Neural cell (in vitro differentiated cells): ENCODE results near the gene FAM53B. TPM values are rescaled to one million over a fixed set of nuclear protein-coding genes. Genes with fewer than 3 reads are reported as not detected.

Source experiments
- H2AFZ ChIP-seq: fragments of 200-600, 300-800 bp; sonication (generic), shearing (Covaris generic); 2 replicates; pipeline ENCODE4 v1.6.0; 2014; ENCODE audit warnings: low read depth, mild to moderate bottlenecking, antibody characterized with exemption, low read length, moderate library complexity
- H3F3A ChIP-seq: fragments of 200-600 bp; shearing (Covaris generic); 2 replicates; pipeline ENCODE4 v1.6.1; 2016; ENCODE audit warnings: mild to moderate bottlenecking, moderate library complexity, mixed read lengths, antibody characterized with exemption, low read length; ENCODE audit not compliant: insufficient read depth, poor library complexity, severe bottlenecking
- H3K27ac ChIP-seq: fragments of 200-600, 300-800 bp; sonication (generic), shearing (Covaris generic); 2 replicates; pipeline ENCODE4 v1.5.1; 2014; ENCODE audit warnings: mild to moderate bottlenecking, low read length, moderate library complexity
- H3K27me3 ChIP-seq: fragments of 300-800, 200-600 bp; sonication (generic), shearing (Covaris generic); 2 replicates; pipeline ENCODE4 v1.6.0; 2014; ENCODE audit warnings: mild to moderate bottlenecking, low read depth, low read length, moderate library complexity; ENCODE audit not compliant: insufficient read depth
- H3K36me3 ChIP-seq: fragments of 300-800, 200-600 bp; sonication (generic), shearing (Covaris generic); 2 replicates; pipeline ENCODE4 v1.5.1; 2014; ENCODE audit warnings: mild to moderate bottlenecking, antibody characterized with exemption, low read length, moderate library complexity; ENCODE audit not compliant: insufficient read depth
- H3K4me2 ChIP-seq: fragments of 300-800, 200-600 bp; sonication (generic), shearing (Covaris generic); 2 replicates; pipeline ENCODE4 v1.6.0; 2014; ENCODE audit warnings: mild to moderate bottlenecking, low read length
- H3K4me3 ChIP-seq: fragments of 300-800, 200-600 bp; sonication (generic), shearing (Covaris generic); 2 replicates; pipeline ENCODE4 v1.5.1; 2014; ENCODE audit warnings: mild to moderate bottlenecking, low read length, moderate library complexity
- H3K79me2 ChIP-seq: fragments of 200-600 bp; shearing (Covaris generic); replicated peaks from 2 replicates; pipeline ENCODE4 v1.6.0; 2014; ENCODE audit warnings: mild to moderate bottlenecking, low read length, moderate library complexity; ENCODE audit not compliant: insufficient read depth
- H3K9ac ChIP-seq: fragments of 300-800, 200-600 bp; sonication (generic), shearing (Covaris generic); 2 replicates; pipeline ENCODE4 v1.6.1; 2016; ENCODE audit warnings: mild to moderate bottlenecking, low read length, mixed read lengths
- H3K9me2 ChIP-seq: fragments of 200-600 bp; shearing (Covaris generic); 2 replicates; pipeline ENCODE4 v1.6.1; 2016; ENCODE audit warnings: mild to moderate bottlenecking, low read length, mixed read lengths; ENCODE audit not compliant: insufficient read depth
- H3K9me3 ChIP-seq: fragments of 200-600, 300-800 bp; sonication (generic), shearing (Covaris generic); 2 replicates; pipeline ENCODE4 v1.6.1; 2016; ENCODE audit warnings: mild to moderate bottlenecking, mixed run types, low read length, moderate library complexity, mixed read lengths
- H4K20me1 ChIP-seq: fragments of 200-600 bp; shearing (Covaris generic); 2 replicates; pipeline ENCODE4 v1.6.1; 2016; ENCODE audit warnings: mild to moderate bottlenecking, mixed run types; ENCODE audit not compliant: insufficient read depth
- EP300 ChIP-seq: fragments of 450-650 bp; conservative IDR thresholded peaks from 2 replicates; pipeline ENCODE4 v1.6.1; 2014; ENCODE audit warnings: antibody characterized with exemption, mild to moderate bottlenecking, moderate library complexity; ENCODE audit not compliant: poor library complexity, severe bottlenecking
- EZH2 ChIP-seq: fragments of 200-600, 300-800 bp; shearing (Covaris generic), sonication (generic); IDR thresholded peaks from 2 replicates; pipeline ENCODE4 v1.6.1; 2014; ENCODE audit warnings: antibody characterized with exemption, low read length, borderline replicate concordance, mild to moderate bottlenecking; ENCODE audit not compliant: insufficient read depth, poor library complexity, severe bottlenecking
- MXI1 ChIP-seq: fragments of 450-650 bp; conservative IDR thresholded peaks from 2 replicates; pipeline ENCODE4 v1.6.1; 2014; ENCODE audit warnings: antibody characterized with exemption, mild to moderate bottlenecking; ENCODE audit not compliant: poor library complexity, severe bottlenecking
- POLR2AphosphoS5 ChIP-seq: IDR thresholded peaks from 2 replicates; pipeline ENCODE4 v1.6.1; 2012
- RAD21 ChIP-seq: fragments of 450-650 bp; conservative IDR thresholded peaks from 2 replicates; pipeline ENCODE4 v1.6.1; 2014; ENCODE audit warnings: antibody characterized with exemption, mild to moderate bottlenecking, moderate library complexity
- SMC3 ChIP-seq: fragments of 450-650 bp; conservative IDR thresholded peaks from 2 replicates; pipeline ENCODE4 v1.6.1; 2014; ENCODE audit warnings: antibody characterized with exemption, mild to moderate bottlenecking, moderate library complexity; ENCODE audit not compliant: poor library complexity
- TAF1 ChIP-seq: IDR thresholded peaks from 2 replicates; pipeline ENCODE4 v1.6.1; 2012; ENCODE audit warnings: low read depth
- polyA plus RNA-seq: library from polyadenylated mRNA; depleted of rRNA; stranded (reverse); fragments of >200 nt; gene quantifications from 2 replicates; pipeline ENCODE4 v1.2.3, GENCODE V29; 2014
- TF ChIP-seq, protein P1 (sequence below): IDR thresholded peaks from 2 replicates; pipeline ENCODE4 v1.6.1; 2012; ENCODE audit warnings: borderline replicate concordance
- TF ChIP-seq, protein P2 (sequence below): fragments of 450-650 bp; IDR thresholded peaks from 2 replicates; pipeline ENCODE4 v1.5.1; 2014; ENCODE audit warnings: antibody characterized with exemption, mild to moderate bottlenecking, moderate library complexity; ENCODE audit not compliant: poor library complexity, severe bottlenecking

The FAM53B gene
- polyA plus RNA-seq, 1 donor from 2014 or later, result 21.8 TPM

DNA sequence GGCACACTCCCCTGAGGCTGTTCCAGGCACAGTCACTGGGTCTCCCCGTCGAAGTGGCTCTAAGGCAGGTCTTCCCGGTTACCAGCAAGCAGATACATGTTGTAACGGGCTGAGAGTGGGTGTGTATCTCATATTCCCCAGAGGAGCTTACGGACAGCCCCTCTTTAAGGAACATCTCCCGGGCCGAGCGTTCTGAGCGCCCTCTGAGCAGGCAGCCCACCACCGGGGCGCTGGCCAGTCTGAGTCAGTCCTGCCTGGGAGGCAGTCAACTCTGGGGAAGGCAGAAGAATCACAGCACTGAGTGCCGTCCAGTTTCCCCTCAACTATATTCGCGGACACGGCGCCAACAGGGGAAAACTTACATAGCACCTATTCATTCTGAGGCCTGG is 165.2 kb downstream of the FAM53B start:
- Histone ChIP-seq H3K9ac (no peak overlapping the region), H4K20me1 (no peaks in the 10 kb centered on the region), H3K36me3 (no peaks in the 10 kb centered on the region), H3K4me3 (no peak overlapping the region), H3K27me3 (no peaks in the 10 kb centered on the region), H2AFZ (no peak overlapping the region), H3F3A (no peaks in the 10 kb centered on the region), H3K9me2 (no peaks in the 10 kb centered on the region), H3K27ac (no peak overlapping the region), H3K9me3 (no peaks in the 10 kb centered on the region), H3K79me2 (no peaks in the 10 kb centered on the region), H3K4me2 (no peak overlapping the region)
- TF ChIP-seq POLR2AphosphoS5 (no peak), MXI1 (no peak), EZH2 (no peak), RAD21 (no peak), TAF1 (no peak), EP300 (no peak), SMC3 (no peak)
- TF ChIP-seq, protein P1, sequence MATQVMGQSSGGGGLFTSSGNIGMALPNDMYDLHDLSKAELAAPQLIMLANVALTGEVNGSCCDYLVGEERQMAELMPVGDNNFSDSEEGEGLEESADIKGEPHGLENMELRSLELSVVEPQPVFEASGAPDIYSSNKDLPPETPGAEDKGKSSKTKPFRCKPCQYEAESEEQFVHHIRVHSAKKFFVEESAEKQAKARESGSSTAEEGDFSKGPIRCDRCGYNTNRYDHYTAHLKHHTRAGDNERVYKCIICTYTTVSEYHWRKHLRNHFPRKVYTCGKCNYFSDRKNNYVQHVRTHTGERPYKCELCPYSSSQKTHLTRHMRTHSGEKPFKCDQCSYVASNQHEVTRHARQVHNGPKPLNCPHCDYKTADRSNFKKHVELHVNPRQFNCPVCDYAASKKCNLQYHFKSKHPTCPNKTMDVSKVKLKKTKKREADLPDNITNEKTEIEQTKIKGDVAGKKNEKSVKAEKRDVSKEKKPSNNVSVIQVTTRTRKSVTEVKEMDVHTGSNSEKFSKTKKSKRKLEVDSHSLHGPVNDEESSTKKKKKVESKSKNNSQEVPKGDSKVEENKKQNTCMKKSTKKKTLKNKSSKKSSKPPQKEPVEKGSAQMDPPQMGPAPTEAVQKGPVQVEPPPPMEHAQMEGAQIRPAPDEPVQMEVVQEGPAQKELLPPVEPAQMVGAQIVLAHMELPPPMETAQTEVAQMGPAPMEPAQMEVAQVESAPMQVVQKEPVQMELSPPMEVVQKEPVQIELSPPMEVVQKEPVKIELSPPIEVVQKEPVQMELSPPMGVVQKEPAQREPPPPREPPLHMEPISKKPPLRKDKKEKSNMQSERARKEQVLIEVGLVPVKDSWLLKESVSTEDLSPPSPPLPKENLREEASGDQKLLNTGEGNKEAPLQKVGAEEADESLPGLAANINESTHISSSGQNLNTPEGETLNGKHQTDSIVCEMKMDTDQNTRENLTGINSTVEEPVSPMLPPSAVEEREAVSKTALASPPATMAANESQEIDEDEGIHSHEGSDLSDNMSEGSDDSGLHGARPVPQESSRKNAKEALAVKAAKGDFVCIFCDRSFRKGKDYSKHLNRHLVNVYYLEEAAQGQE, result no peak
- TF ChIP-seq, protein P2, sequence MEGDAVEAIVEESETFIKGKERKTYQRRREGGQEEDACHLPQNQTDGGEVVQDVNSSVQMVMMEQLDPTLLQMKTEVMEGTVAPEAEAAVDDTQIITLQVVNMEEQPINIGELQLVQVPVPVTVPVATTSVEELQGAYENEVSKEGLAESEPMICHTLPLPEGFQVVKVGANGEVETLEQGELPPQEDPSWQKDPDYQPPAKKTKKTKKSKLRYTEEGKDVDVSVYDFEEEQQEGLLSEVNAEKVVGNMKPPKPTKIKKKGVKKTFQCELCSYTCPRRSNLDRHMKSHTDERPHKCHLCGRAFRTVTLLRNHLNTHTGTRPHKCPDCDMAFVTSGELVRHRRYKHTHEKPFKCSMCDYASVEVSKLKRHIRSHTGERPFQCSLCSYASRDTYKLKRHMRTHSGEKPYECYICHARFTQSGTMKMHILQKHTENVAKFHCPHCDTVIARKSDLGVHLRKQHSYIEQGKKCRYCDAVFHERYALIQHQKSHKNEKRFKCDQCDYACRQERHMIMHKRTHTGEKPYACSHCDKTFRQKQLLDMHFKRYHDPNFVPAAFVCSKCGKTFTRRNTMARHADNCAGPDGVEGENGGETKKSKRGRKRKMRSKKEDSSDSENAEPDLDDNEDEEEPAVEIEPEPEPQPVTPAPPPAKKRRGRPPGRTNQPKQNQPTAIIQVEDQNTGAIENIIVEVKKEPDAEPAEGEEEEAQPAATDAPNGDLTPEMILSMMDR, result no peak

DNA sequence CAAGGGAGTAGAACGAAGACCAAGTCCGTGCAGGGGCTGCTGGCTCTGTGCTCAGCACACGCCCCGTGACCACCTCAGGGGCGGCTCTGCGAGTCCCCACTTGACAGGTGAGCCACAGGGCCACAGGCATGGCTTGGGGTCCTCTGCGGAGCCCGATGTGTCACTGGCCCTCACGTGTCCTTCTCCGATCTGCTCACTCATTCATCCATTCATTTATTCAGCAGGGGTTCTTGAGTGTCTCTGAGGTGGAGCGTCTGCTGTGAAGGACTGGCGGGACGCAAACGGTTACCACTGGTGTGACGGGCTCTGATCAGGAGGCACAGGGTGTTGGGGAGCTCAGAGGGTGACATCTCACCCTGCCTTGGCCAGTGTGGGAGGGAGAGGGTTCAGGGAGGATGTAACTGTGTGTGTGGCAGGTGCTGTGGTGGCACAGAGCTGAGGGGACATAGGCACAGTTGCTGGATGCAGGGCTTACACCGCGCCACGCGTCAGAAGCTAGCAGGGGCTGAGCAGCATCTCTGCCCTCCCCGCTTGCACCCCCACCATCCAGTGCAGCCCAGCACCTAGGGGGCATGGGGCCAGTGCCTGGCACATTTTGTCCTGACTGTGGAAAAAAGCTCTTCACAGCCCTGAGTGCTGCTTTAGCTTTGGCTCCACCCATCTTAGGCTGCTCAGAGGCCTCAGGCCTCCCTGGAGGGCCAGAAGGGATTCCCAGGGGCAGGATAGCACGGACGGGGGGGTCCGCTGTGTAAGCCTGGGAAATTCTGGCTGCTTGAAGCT is 165.8 kb downstream of the FAM53B start:
- Histone ChIP-seq H3K36me3 (no peaks in the 10 kb centered on the region), H2AFZ (no peak overlapping the region), H3F3A (no peaks in the 10 kb centered on the region), H3K4me2 (no peak overlapping the region), H3K27me3 (no peaks in the 10 kb centered on the region), H3K9me3 (no peaks in the 10 kb centered on the region), H3K27ac (no peak overlapping the region), H3K79me2 (no peaks in the 10 kb centered on the region), H3K4me3 (no peak overlapping the region), H3K9me2 (no peaks in the 10 kb centered on the region), H3K9ac (no peak overlapping the region), H4K20me1 (no peaks in the 10 kb centered on the region)
- TF ChIP-seq SMC3 (no peak), EZH2 (no peak), POLR2AphosphoS5 (no peak), TAF1 (no peak)
- TF ChIP-seq, protein P1, result no peak
- TF ChIP-seq, protein P2, result no peak
